AG10803 (cell line): ENCODE results near the gene PCARE.

Experiments
- DNase-seq: peaks from one replicate; pipeline ENCODE4 v3.0.0; 2010; ENCODE audit warnings: low read depth
- H3K4me3 ChIP-seq: 2 replicates; pipeline ENCODE4 v1.5.1; 2011; ENCODE audit warnings: mild to moderate bottlenecking, low read length, control low read depth
- CTCF ChIP-seq: conservative IDR thresholded peaks from 2 replicates; pipeline ENCODE4 v1.5.1; 2011; ENCODE audit warnings: mild to moderate bottlenecking, low read length, control low read depth, inconsistent platforms

Gene PCARE

GRCh38 chr2:29075894-29076705, 1.8 kb upstream of the PCARE start:
- H3K4me3 ChIP-seq = no peak overlapping the region
- no peak for DNase-seq
- TF ChIP-seq CTCF = no peak

- DNase-seq = no peak
- TF ChIP-seq CTCF = no peak
- H3K4me3 ChIP-seq = no peak overlapping the region
Observed at GRCh38 chr2:29073933-29074332, 390 bp downstream of the PCARE start.

- H3K4me3 ChIP-seq = no peak overlapping the region
- DNase-seq = no peak
- no peak for TF ChIP-seq CTCF
Observed at GRCh38 chr2:29072971-29073725, 1.2 kb downstream of the PCARE start.

GRCh38 chr2:29072251-29072650, 2.1 kb downstream of the PCARE start:
- H3K4me3 ChIP-seq = no peak overlapping the region
- no peak for DNase-seq
- TF ChIP-seq CTCF = no peak

GRCh38 chr2:29071032-29071975, 3.0 kb downstream of the PCARE start:
- no peak overlapping the region for H3K4me3 ChIP-seq
- TF ChIP-seq CTCF = no peak
- no peak for DNase-seq

GRCh38 chr2:29070526-29070925, 3.8 kb downstream of the PCARE start:
- TF ChIP-seq CTCF = no peak
- DNase-seq = no peak
- H3K4me3 ChIP-seq = no peak overlapping the region
